K562 (cell line): ENCODE measurements around the gene C14orf39. TPM values are rescaled to one million over a fixed set of nuclear protein-coding genes. Genes with fewer than 3 reads are reported as not detected.

Experiments used
- ATAC-seq: fragments of 200-7000 bp; cut with Tn5 transposase; 3 replicates; pipeline ENCODE4 v1.9.1; 2020; ENCODE audit warnings: moderate library complexity
- BruUV-seq: library from RNA; stranded (reverse); fragments of 400-500 nt; replicated peaks from 2 replicates; lab custom pipeline; 2021; lab: Mats Ljungman, UMichigan
- CTCF ChIA-PET: fragments of 300-600 bp; formaldehyde crosslinking; extraction: SDS; loops from one replicate; lab custom pipeline; 2021; ENCODE audit warnings: low intra/inter-chr PET ratio; lab: Yijun Ruan, JAX
- POLR2A ChIA-PET: fragments of 300-600, 350-650 bp; sonication (Branson Sonifier 250); formaldehyde crosslinking; extraction: SDS; loops from one replicate; lab custom pipeline; 2021; ENCODE audit warnings: antibody characterized with exemption, inconsistent platforms; lab: Yijun Ruan, JAX
- DNase-seq, 4 experiments: peaks; one replicate each; pipeline versions ENCODE4 v3.0.0 to v3.0.0-alpha.2; 2011 to 2018; ENCODE audit warnings: low spot score in 3 of 4, mixed read lengths in 3 of 4; ENCODE audit errors: extremely low read depth in 1 of 4
- FAIRE-seq: peaks from 2 replicates; lab custom pipeline; 2011; peaks lifted over from hg19 to GRCh38; lab: Jason Lieb, UNC
- H2AFZ ChIP-seq: 2 replicates; pipeline ENCODE4 v1.6.0; 2011; ENCODE audit warnings: low read depth, low read length, control low read depth, inconsistent platforms
- H3K27ac ChIP-seq: fragments of 200-600 bp; 3 replicates; pipeline ENCODE4 v1.8.0; 2011; ENCODE audit warnings: low read depth, mild to moderate bottlenecking, control low read depth, inconsistent platforms, low read length, moderate library complexity, mixed read lengths; ENCODE audit errors: extremely low read depth
- H3K27me3 ChIP-seq, 2 experiments: fragments of 300-600 bp in 1 of 2; 2 replicates in 1 of 2; 3 replicates in 1 of 2; pipeline versions ENCODE4 v1.6.0 to v1.8.0; 2011; ENCODE audit warnings: inconsistent platforms in 2 of 2, low read length in 2 of 2, mild to moderate bottlenecking in 1 of 2, mixed read lengths in 1 of 2, moderate library complexity in 1 of 2; ENCODE audit not compliant: control insufficient read depth in 2 of 2, insufficient read depth in 2 of 2
- H3K36me3 ChIP-seq: fragments of 300-600 bp; 3 replicates; pipeline ENCODE4 v1.8.0; 2011; ENCODE audit warnings: mild to moderate bottlenecking, low read length, inconsistent platforms; ENCODE audit not compliant: control insufficient read depth, insufficient read depth
- H3K4me1 ChIP-seq, 2 experiments: fragments of 200-600 bp in 1 of 2; replicated peaks in 1 of 2; 2 replicates in 1 of 2; 3 replicates in 1 of 2; pipeline versions ENCODE4 v1.5.1 to v1.8.0; 2011; ENCODE audit warnings: inconsistent platforms in 2 of 2, low read length in 2 of 2, mild to moderate bottlenecking in 1 of 2, mixed read lengths in 1 of 2, moderate library complexity in 1 of 2; ENCODE audit not compliant: control insufficient read depth in 2 of 2, insufficient read depth in 2 of 2
- H3K4me2 ChIP-seq: 2 replicates; pipeline ENCODE4 v1.6.1; 2011; ENCODE audit warnings: low read length, control low read depth, inconsistent platforms, mixed read lengths; ENCODE audit not compliant: insufficient read depth
- H3K4me3 ChIP-seq: fragments of 200-600 bp; sonication (generic), shearing (Covaris generic); 2 replicates; pipeline ENCODE4 v1.5.1; 2016; ENCODE audit warnings: control low read depth, inconsistent platforms
- H3K79me2 ChIP-seq: fragments of 200-600 bp; 3 replicates; pipeline ENCODE4 v1.8.0; 2011; ENCODE audit warnings: low read length, inconsistent platforms; ENCODE audit not compliant: control insufficient read depth, insufficient read depth
- H3K9ac ChIP-seq, 2 experiments: 2 replicates each; pipeline versions ENCODE4 v1.6.0 to v1.6.1; 2011; ENCODE audit warnings: low read depth in 2 of 2, low read length in 2 of 2, control low read depth in 1 of 2, inconsistent platforms in 1 of 2, mild to moderate bottlenecking in 1 of 2, mixed read lengths in 1 of 2; ENCODE audit not compliant: insufficient read depth in 1 of 2
- H3K9me1 ChIP-seq: one replicate; pipeline ENCODE4 v1.6.0; 2011; ENCODE audit warnings: inconsistent platforms, mild to moderate bottlenecking, low read length, moderate library complexity; ENCODE audit not compliant: control insufficient read depth, insufficient read depth
- H3K9me3 ChIP-seq: replicated peaks from 2 replicates; pipeline ENCODE4 v1.5.1; 2011; ENCODE audit warnings: low read depth, low read length, inconsistent platforms; ENCODE audit not compliant: control insufficient read depth, insufficient read depth
- H4K20me1 ChIP-seq: replicated peaks from 2 replicates; pipeline ENCODE4 v1.6.1; 2011; ENCODE audit warnings: low read length, inconsistent platforms, mixed read lengths; ENCODE audit not compliant: control insufficient read depth, insufficient read depth
- ATF1 ChIP-seq, 2 experiments: fragments of 450-650 bp in 1 of 2; IDR thresholded peaks; 2 replicates each; pipeline ENCODE4 v1.6.1; 2016; ENCODE audit warnings: missing compliant biosample characterization in 1 of 2, missing genetic modification characterization in 1 of 2
- BRF1 ChIP-seq: IDR thresholded peaks from 3 replicates; pipeline ENCODE4 v1.6.1; 2011; ENCODE audit warnings: borderline replicate concordance, mild to moderate bottlenecking; ENCODE audit not compliant: insufficient read length; ENCODE audit errors: extremely low read depth
- CBX5 ChIP-seq: IDR thresholded peaks from 2 replicates; pipeline ENCODE4 v1.6.1; 2014; ENCODE audit warnings: low read depth, borderline replicate concordance
- CC2D1A ChIP-seq: fragments of 450-650 bp; IDR thresholded peaks from 2 replicates; pipeline ENCODE4 v1.6.1; 2017; ENCODE audit warnings: mild to moderate bottlenecking
- GTF2A2 ChIP-seq: IDR thresholded peaks from 2 replicates; pipeline ENCODE4 v1.6.1; 2016; ENCODE audit warnings: mild to moderate bottlenecking, missing genetic modification characterization, missing compliant biosample characterization
- KLF6 ChIP-seq: fragments of 250-450 bp; sonication (Bioruptor Pico); IDR thresholded peaks from 2 replicates; pipeline ENCODE4 v1.4.0; 2020; ENCODE audit warnings: mild to moderate bottlenecking, moderate library complexity, borderline replicate concordance
- MTA1 ChIP-seq: fragments of 450-650 bp; IDR thresholded peaks from 2 replicates; pipeline ENCODE4 v1.6.1; 2017; ENCODE audit warnings: borderline replicate concordance
- NBN ChIP-seq: fragments of 450-650 bp; IDR thresholded peaks from 2 replicates; pipeline ENCODE4 v1.6.1; 2016; ENCODE audit warnings: low read depth, mild to moderate bottlenecking
- PHF21A ChIP-seq: fragments of 450-650 bp; IDR thresholded peaks from 2 replicates; pipeline ENCODE4 v1.6.1; 2017; ENCODE audit warnings: low read depth, borderline replicate concordance
- RHOXF2B ChIP-seq: fragments of 250-450 bp; sonication (Bioruptor Pico); conservative IDR thresholded peaks from 2 replicates; pipeline ENCODE4 v1.5.1; 2021
- TARDBP ChIP-seq: fragments of 450-650 bp; IDR thresholded peaks from 2 replicates; pipeline ENCODE4 v1.6.1; 2016
- TOE1 ChIP-seq, 2 experiments: fragments of 450-650 bp in 1 of 2; sonication (generic) in 1 of 2; formaldehyde crosslinking in 1 of 2; IDR thresholded peaks; 2 replicates each; pipeline versions ENCODE4 v1.7.1 to v1.8.0; 2016 to 2022; ENCODE audit warnings: borderline replicate concordance in 2 of 2, mild to moderate bottlenecking in 2 of 2, antibody characterized with exemption in 1 of 2, inconsistent platforms in 1 of 2, low read depth in 1 of 2, missing genetic modification reagents in 1 of 2, moderate library complexity in 1 of 2
- ZNF347 ChIP-seq: fragments of 450-650 bp; formaldehyde crosslinking; IDR thresholded peaks from 2 replicates; pipeline ENCODE4 v1.4.0; 2020; ENCODE audit warnings: low read depth, mild to moderate bottlenecking, moderate library complexity
- ZNF436 ChIP-seq: fragments of 250-450, 450-650 bp; sonication (Bioruptor Pico); formaldehyde crosslinking; IDR thresholded peaks from 2 replicates; pipeline ENCODE4 v1.7.0; 2020; ENCODE audit warnings: mild to moderate bottlenecking
- ZNF76 ChIP-seq: fragments of 250-450 bp; sonication (Bioruptor Pico); IDR thresholded peaks from 2 replicates; pipeline ENCODE4 v1.4.0; 2020; ENCODE audit warnings: mild to moderate bottlenecking, moderate library complexity, borderline replicate concordance
- ZNF79 ChIP-seq: fragments of 250-450 bp; sonication (Bioruptor Pico); IDR thresholded peaks from 2 replicates; pipeline ENCODE4 v1.4.0; 2020; ENCODE audit warnings: low read depth, mild to moderate bottlenecking, moderate library complexity
- WGBS: fragments of 100-300 bp; shearing (Covaris generic); methylation state at CpG from one replicate; pipeline ENCODE4 v1.1.6; 2016; ENCODE audit warnings: low coverage, mixed read lengths; ENCODE audit not compliant: insufficient coverage; ENCODE audit errors: missing lambda C conversion rate; 5-methylcytosine and 5-hydroxymethylcytosine counted together
- in situ Hi-C: fragments of 300-500 bp; cut with MboI; formaldehyde crosslinking; loops from 4 replicates; pipeline ENCODE4 v1.15.0; 2018; ENCODE audit warnings: inconsistent platforms, mixed read lengths
- intact Hi-C: fragments of 100-400 bp; cut with micrococcal nuclease; formaldehyde crosslinking; loops from 2 replicates; pipeline ENCODE4 v1.14.2; 2022
- polyA plus RNA-seq, 8 experiments: library from polyadenylated mRNA; depleted of rRNA in 4 of 8; stranded (reverse) in 5 of 8; unstranded in 3 of 8; fragments of >200 nt; fragmentation: Nextera tagmentation in 2 of 8; fragmentation: Illumina TruSeq in 1 of 8; extraction: Ambion mirVana in 2 of 8; extraction: Trizol in 1 of 8; gene quantifications; 2 replicates each; pipeline versions ENCODE4 v1.2.1 to v1.2.3, GENCODE V29; 2011 to 2014; ENCODE audit warnings: inconsistent platforms in 1 of 8, missing spikeins in 1 of 8
- total RNA-seq, 7 experiments: library from RNA; depleted of rRNA in 6 of 7; stranded (reverse); fragments of >200 nt in 6 of 7; fragmentation: Illumina TruSeq in 2 of 7; extraction: Trizol in 2 of 7; gene quantifications; 2 replicates each; pipeline versions ENCODE4 v1.2.1 to v1.2.3, GENCODE V29; 2011 to 2021; ENCODE audit warnings: low replicate concordance in 1 of 7
- TF ChIP-seq, protein P1 (sequence below), 2 experiments: fragments of 450-650 bp in 1 of 2; sonication (generic) in 1 of 2; formaldehyde crosslinking in 1 of 2; IDR thresholded peaks in 1 of 2; conservative IDR thresholded peaks in 1 of 2; 2 replicates each; pipeline versions ENCODE4 v1.6.1 to v1.8.1; 2016 to 2023; ENCODE audit warnings: mild to moderate bottlenecking in 2 of 2, moderate library complexity in 2 of 2, inconsistent platforms in 1 of 2, missing genetic modification reagents in 1 of 2

C14orf39 gene
- total and polyA plus RNA-seq, 9 of the 15 experiments (the other 6 are each of a cell fraction or from before 2014, with no cell fraction given), result 0.54 to 6.7 (median 1.4) TPM

GRCh38 chr14:60509438-60510253, 23.8 kb upstream of the C14orf39 start:
- CTCF ChIA-PET, result no interaction called here
- WGBS, result 38% methylated on average over 38 of the region's 58 CpGs
- H3K9ac ChIP-seq, result no peak overlapping the region
- H3K79me2 ChIP-seq, result no peaks in the 10 kb centered on the region
- in situ Hi-C loops, result no loop called here
- H2AFZ ChIP-seq, result no peak overlapping the region
- H3K27me3 ChIP-seq, result peaks cover 21 to 57% of the 10 kb centered on the region in 2 experiments; a peak in 3 of 5 replicates
- ATAC-seq (no peak), DNase-seq (no peak), FAIRE-seq (no peak)
- H3K4me3 ChIP-seq, result no peak overlapping the region
- H3K9me1 ChIP-seq, result no peaks in the 10 kb centered on the region
- BruUV-seq, result no TSS peak
- POLR2A ChIA-PET, result interaction anchor here (1.6 kb wide), 1 partner anchor 13 kb away, joined by 5 read pairs; no protein-coding TSS in a partner anchor
- peaks cover 0 to 19% of the 10 kb centered on the region in 2 experiments; a peak in 1 of 5 replicates for H3K4me1 ChIP-seq
- no peak overlapping the region for H3K4me2 ChIP-seq
- no peaks in the 10 kb centered on the region for H4K20me1 ChIP-seq
- intact Hi-C loops, result no loop called here
- no peak overlapping the region for H3K27ac ChIP-seq
- no peaks in the 10 kb centered on the region for H3K9me3 ChIP-seq
- TF ChIP-seq ZNF79 (CRISPR knock-in tag), result no peak
- TF ChIP-seq ZNF76 (CRISPR knock-in tag), result no peak
- TF ChIP-seq BRF1, result no peak
- no peak for TF ChIP-seq NBN
- TF ChIP-seq CBX5, result no peak
- TF ChIP-seq PHF21A, result no peak
- TF ChIP-seq RHOXF2B (CRISPR knock-in tag), result no peak
- no peak for TF ChIP-seq KLF6 (CRISPR knock-in tag)
- no peak for TF ChIP-seq TOE1 (IDR thresholded peaks at IDR 0.05; ENCODE audit: borderline replicate concordance)
- TF ChIP-seq TOE1 (CRISPR knock-in tag; IDR thresholded peaks at IDR 0.05; ENCODE audit: borderline replicate concordance, low read depth), result no peak
- TF ChIP-seq ZNF436 (CRISPR knock-in tag), result no peak
- TF ChIP-seq ZNF347 (CRISPR knock-in tag), result no peak
- no peak for TF ChIP-seq ATF1 (CRISPR knock-in tag; IDR thresholded peaks at IDR 0.05)
- no peak for TF ChIP-seq ATF1 (tag; IDR thresholded peaks at IDR 0.05)
- TF ChIP-seq TARDBP, result no peak
- TF ChIP-seq GTF2A2 (tag), result no peak
- TF ChIP-seq, protein P1, sequence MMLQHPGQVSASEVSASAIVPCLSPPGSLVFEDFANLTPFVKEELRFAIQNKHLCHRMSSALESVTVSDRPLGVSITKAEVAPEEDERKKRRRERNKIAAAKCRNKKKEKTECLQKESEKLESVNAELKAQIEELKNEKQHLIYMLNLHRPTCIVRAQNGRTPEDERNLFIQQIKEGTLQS (IDR thresholded peaks at IDR 0.05), result no peak
- TF ChIP-seq, protein P1 (CRISPR knock-in tag; conservative IDR thresholded peaks at IDR 0.05), result no peak
- no peak for TF ChIP-seq CC2D1A
- no peak for TF ChIP-seq MTA1
- H3K36me3 ChIP-seq, result no peaks in the 10 kb centered on the region
